BLaER1 treated with 17β-estradiol and CSF1 and Interleukin-3, amounts not matched to agents 10 nM and 100 nM (cell line): ENCODE data around the gene WDR70.
"Not testable (repeated sequence)": the region's sequence is repeated elsewhere in the genome, so short reads cannot be mapped to it uniquely, and the experiment has no call there.

ENCODE experiments used
- H3K27ac ChIP-seq, 11 experiments: shearing (Covaris generic); formaldehyde crosslinking; 2 replicates each; pipeline ENCODE4 v1.8.1; 2022
- H3K27me3 ChIP-seq, 11 experiments: shearing (Covaris generic); formaldehyde crosslinking; 2 replicates each; pipeline ENCODE4 v1.8.1; 2022
- H3K36me3 ChIP-seq, 11 experiments: shearing (Covaris generic); formaldehyde crosslinking; 2 replicates each; pipeline ENCODE4 v1.8.1; 2022
- H3K4me1 ChIP-seq, 10 experiments: shearing (Covaris generic); formaldehyde crosslinking; 2 replicates each; pipeline ENCODE4 v1.8.1; 2022
- H3K4me2 ChIP-seq, 11 experiments: shearing (Covaris generic); formaldehyde crosslinking; 2 replicates each; pipeline ENCODE4 v1.8.1; 2022
- H3K4me3 ChIP-seq, 10 experiments: shearing (Covaris generic); formaldehyde crosslinking; 2 replicates each; pipeline ENCODE4 v1.8.1; 2022
- H3K9ac ChIP-seq, 11 experiments: shearing (Covaris generic); formaldehyde crosslinking; 2 replicates each; pipeline ENCODE4 v1.8.1; 2022
- H3K9me3 ChIP-seq, 11 experiments: shearing (Covaris generic); formaldehyde crosslinking; replicated peaks in 1 of 11; 2 replicates each; pipeline ENCODE4 v1.8.1; 2022
- H4K20me1 ChIP-seq, 11 experiments: shearing (Covaris generic); formaldehyde crosslinking; 2 replicates each; pipeline ENCODE4 v1.8.1; 2022
- Cebpa-rat ChIP-seq, 11 experiments: shearing (Covaris generic); IDR thresholded peaks; 2 replicates each; pipeline ENCODE4 v1.8.1; 2022

WDR70 gene

DNA sequence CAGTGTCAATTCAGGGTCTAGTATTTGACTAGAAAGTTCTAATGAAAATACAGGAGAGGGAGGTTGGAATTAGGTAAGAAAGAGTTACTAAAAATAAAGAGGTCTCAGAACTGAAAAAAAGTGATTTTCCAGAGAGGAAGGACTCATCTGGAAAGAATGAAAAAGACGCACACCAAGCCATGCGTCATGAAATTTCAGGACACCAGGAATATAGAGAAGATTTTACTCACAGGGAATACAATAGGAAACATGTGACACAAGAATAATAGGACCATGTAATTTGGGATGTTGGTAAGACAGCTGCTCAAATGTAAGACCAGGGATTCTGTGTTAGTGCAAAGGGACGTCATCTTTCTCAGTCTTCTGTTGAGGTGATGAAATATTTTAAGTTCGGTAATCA lies 236.1 kb downstream of the WDR70 start:
- no peaks in the 10 kb centered on the region for H3K4me1 ChIP-seq
- no peak for TF ChIP-seq Cebpa-rat (IDR thresholded peaks at IDR 0.05)
- no peaks in the 10 kb centered on the region for H3K27me3 ChIP-seq
- H3K36me3 ChIP-seq, result peaks cover 0 to 31% (median 6%) of the 10 kb centered on the region in 11 experiments; a peak in 12 of 22 replicates
- no peaks in the 10 kb centered on the region for H3K9me3 ChIP-seq
- H3K27ac ChIP-seq, result no peak overlapping the region
- no peak overlapping the region for H3K4me3 ChIP-seq
- H3K9ac ChIP-seq, result no peak overlapping the region
- no peaks in the 10 kb centered on the region for H4K20me1 ChIP-seq
- no peak overlapping the region for H3K4me2 ChIP-seq

DNA sequence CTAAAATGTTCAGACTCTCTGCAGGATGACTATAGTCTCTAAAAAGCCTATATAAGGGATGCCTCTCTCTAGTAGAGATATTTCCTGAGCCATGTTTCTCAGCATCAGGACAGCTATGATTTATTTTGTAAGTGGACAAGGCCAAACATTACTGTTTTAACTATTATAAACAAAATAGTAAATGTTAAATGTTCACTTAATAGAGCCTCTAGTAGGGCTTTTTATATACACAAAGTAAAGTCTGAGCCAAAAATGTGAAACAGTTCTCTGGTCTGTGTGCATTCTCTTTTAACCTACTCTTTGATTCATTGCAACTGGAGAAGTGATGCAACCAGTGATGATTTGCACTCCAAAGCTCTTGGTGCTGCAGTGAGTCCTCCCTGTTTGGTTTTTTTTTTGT lies 240.2 kb downstream of the WDR70 start:
- TF ChIP-seq Cebpa-rat (IDR thresholded peaks at IDR 0.05), result no peak
- H3K4me2 ChIP-seq, result no peak overlapping the region
- H3K36me3 ChIP-seq, result peaks cover 0 to 30% (median 16%) of the 10 kb centered on the region in 11 experiments; a peak in 15 of 22 replicates
- H3K9ac ChIP-seq, result no peak overlapping the region
- peaks cover 0 to 11% (median 9%) of the 10 kb centered on the region in 11 experiments; a peak in 15 of 22 replicates for H3K9me3 ChIP-seq
- no peak overlapping the region for H3K27ac ChIP-seq
- no peaks in the 10 kb centered on the region for H4K20me1 ChIP-seq
- no peaks in the 10 kb centered on the region for H3K27me3 ChIP-seq
- H3K4me1 ChIP-seq, result no peaks in the 10 kb centered on the region
- no peak overlapping the region for H3K4me3 ChIP-seq

DNA sequence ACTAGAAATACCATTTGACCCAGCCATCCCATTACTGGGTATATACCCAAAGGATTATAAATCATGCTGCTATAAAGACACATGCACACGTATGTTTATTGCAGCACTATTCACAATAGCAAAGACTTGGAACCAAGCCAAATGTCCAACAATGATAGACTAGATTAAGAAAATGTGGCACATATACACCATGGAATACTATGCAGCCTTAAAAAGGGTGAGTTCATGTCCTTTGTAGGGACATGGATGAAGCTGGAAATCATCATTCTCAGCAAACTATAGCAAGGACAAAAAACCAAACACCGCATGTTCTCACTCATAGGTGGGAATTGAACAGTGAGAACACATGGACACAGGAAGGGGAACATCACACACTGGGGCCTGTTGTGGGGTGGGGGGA lies 243.2 kb downstream of the WDR70 start:
- H3K27me3 ChIP-seq, H3K9ac ChIP-seq, H3K27ac ChIP-seq, H4K20me1 ChIP-seq, H3K4me1 ChIP-seq, H3K4me3 ChIP-seq, H3K4me2 ChIP-seq: not testable (repeated sequence)
- Histone ChIP-seq H3K36me3 (peaks cover 0 to 28% (median 16%) of the 10 kb centered on the region in 11 experiments; a peak in 19 of 22 replicates), H3K9me3 (peaks cover 5 to 20% (median 15%) of the 10 kb centered on the region in 11 experiments)

DNA sequence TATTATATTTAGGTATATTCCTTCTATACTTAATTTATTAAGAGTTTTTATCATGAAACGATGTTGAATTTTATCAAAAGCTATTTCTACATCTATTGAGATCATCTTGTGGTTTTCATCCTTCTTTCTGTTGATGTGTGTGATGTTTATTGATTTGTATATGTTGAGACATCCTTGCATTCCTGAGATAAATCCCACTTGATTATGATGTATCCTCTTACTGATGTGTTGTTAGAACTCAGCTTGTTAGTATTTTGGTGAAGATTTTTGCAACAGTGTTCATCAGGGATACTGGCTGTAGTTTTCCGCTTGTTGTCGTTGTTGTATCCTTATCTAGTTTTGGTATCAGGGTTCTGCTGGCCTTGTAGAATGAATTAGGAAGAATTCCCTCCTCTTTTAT lies 247.1 kb downstream of the WDR70 start:
- TF ChIP-seq Cebpa-rat (IDR thresholded peaks at IDR 0.05), result no peak
- Histone ChIP-seq H3K4me3 (no peak overlapping the region), H3K9me3 (peaks cover 30 to 41% (median 36%) of the 10 kb centered on the region in 11 experiments), H3K36me3 (peaks cover 15 to 46% (median 34%) of the 10 kb centered on the region in 11 experiments; a peak in 21 of 22 replicates), H3K27ac (no peak overlapping the region), H4K20me1 (no peaks in the 10 kb centered on the region; a peak in 1 of 22 replicates), H3K27me3 (no peaks in the 10 kb centered on the region), H3K4me1 (no peaks in the 10 kb centered on the region), H3K9ac (no peak overlapping the region), H3K4me2 (no peak overlapping the region)

DNA sequence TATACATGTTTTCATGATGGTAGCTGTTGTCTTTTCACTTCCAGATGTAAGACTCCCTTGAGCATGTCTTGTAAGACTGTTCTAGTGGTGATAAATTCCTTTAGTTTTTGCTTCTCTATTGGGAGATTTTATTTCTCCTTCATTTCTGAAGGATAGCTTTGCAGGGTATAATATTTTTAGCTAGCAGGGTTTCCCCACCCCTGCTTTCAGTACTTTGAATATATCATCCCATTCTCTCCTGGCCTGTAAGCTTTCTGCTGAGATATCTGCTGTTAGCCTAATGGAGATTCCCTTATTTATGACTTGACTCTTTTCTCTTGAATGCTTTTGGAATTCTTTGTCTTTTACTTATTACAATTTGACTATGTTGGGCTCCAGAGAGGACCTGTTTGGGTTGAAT lies 249.8 kb downstream of the WDR70 start:
- Histone ChIP-seq H3K4me2 (no peak overlapping the region), H3K4me1 (no peaks in the 10 kb centered on the region), H3K9ac (no peak overlapping the region), H3K9me3 (peaks cover 29 to 40% (median 35%) of the 10 kb centered on the region in 11 experiments), H4K20me1 (no peaks in the 10 kb centered on the region; a peak in 1 of 22 replicates), H3K27me3 (no peaks in the 10 kb centered on the region), H3K4me3 (no peak overlapping the region), H3K27ac (no peak overlapping the region), H3K36me3 (peaks cover 15 to 54% (median 34%) of the 10 kb centered on the region in 11 experiments; a peak in 21 of 22 replicates)
- no peak for TF ChIP-seq Cebpa-rat (IDR thresholded peaks at IDR 0.05)

DNA sequence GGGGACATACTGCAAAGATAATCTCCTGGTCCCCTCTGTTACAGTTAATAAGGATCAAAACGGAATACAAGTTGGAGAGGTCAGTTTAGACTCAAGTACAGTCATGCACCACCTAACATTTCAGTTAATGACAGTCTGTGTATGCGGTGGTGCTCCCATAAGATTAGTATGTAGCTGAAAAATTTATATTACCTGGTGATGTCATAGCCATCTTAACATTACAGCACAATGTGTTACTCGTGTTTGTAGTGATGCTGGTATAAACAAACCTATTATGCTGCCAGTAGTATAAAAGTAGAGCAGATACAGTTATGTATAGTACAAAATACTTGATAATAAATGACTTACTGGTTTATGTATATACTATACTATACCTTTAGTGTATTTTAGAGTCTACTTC lies 252.8 kb downstream of the WDR70 start:
- H3K36me3 ChIP-seq, result peaks cover 15 to 47% (median 35%) of the 10 kb centered on the region in 11 experiments; a peak in 21 of 22 replicates
- peaks cover 27 to 38% (median 33%) of the 10 kb centered on the region in 11 experiments for H3K9me3 ChIP-seq
- no peak overlapping the region for H3K4me2 ChIP-seq
- H3K4me3 ChIP-seq, result no peak overlapping the region
- TF ChIP-seq Cebpa-rat (IDR thresholded peaks at IDR 0.05), result no peak
- H3K4me1 ChIP-seq, result no peaks in the 10 kb centered on the region
- H3K9ac ChIP-seq, result no peak overlapping the region
- H4K20me1 ChIP-seq, result no peaks in the 10 kb centered on the region; a peak in 1 of 22 replicates
- H3K27me3 ChIP-seq, result no peaks in the 10 kb centered on the region
- H3K27ac ChIP-seq, result no peak overlapping the region

DNA sequence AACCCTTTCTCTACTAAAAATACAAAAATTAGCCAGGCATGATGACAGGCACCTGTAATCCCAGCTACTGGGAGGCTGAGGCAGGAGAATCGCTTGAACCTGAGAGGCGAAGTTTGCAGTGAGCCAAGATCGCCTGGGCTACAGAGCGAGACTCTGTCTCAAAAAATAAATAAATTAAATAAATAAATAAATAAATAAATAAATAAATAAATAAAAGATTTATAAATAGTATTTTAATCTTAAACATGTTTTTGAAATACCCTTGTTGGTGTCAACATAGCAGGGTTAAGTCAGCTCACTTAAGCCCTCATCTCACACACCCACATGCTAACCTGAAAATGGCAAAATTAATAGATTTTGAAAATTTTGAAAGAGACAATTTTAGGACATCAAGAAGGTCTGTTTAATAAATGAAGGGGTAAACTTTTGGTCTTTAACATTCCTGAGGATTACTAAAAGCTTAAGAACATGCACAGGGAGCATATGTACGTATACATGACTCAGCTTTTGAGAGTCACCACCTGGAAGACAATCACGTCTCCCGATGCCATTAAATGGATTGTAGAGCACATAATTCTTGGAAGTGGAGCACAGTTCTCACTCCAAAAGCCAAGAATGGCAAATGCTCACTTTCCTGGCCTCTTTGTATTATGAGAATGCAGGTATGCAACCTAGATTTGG lies 258.2 kb downstream of the WDR70 start:
- Histone ChIP-seq H3K4me1 (peaks cover 0 to 5% (median 0%) of the 10 kb centered on the region in 10 experiments; a peak in 1 of 20 replicates), H3K36me3 (peaks cover 0 to 12% (median 0%) of the 10 kb centered on the region in 11 experiments; a peak in 6 of 22 replicates), H3K27me3 (no peaks in the 10 kb centered on the region), H3K9ac (no peak overlapping the region), H3K27ac (no peak overlapping the region), H3K4me3 (no peak overlapping the region), H3K9me3 (no peaks in the 10 kb centered on the region), H4K20me1 (no peaks in the 10 kb centered on the region), H3K4me2 (no peak overlapping the region)
- no peak for TF ChIP-seq Cebpa-rat (IDR thresholded peaks at IDR 0.05)

DNA sequence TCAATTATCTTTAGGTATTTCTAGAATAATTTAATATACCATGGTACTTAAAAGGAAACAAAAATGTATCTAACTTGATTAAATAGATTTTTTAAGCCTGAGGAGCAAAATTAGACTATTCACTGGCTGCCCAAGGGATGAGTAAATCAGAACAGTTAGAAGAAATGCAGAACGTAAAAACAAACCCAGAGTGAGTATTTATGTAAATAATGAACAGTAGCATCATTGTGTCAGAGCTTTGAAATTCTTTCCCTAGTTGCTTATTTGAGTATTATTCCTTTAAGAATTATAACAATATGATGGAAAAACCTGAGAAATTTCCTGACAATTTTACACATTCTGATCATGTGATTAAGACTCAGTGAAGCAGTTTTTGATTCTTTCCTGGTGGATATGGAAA lies 259.8 kb downstream of the WDR70 start:
- Histone ChIP-seq H3K4me2 (no peak overlapping the region), H3K4me1 (peaks cover 0 to 5% (median 0%) of the 10 kb centered on the region in 10 experiments; a peak in 1 of 20 replicates)

DNA sequence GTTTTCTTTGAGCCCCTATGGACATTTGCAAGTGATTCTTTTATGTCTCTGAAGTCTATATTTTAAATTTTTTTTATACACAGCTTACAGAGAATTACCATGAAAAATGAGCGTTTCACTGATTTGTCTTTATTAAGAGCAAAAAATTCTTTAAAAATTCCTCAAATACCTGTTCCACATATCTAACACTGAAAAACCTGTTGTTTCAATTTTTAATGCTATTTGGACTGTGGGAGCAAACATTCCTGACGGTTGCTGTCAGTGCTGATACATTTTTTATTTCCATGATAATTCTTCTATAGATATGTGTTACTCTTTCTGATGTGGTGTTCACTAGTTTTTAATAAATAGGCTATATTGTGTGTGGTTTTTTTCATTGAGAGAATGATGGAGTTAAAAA lies 261.0 kb downstream of the WDR70 start:
- peaks cover under 1 to 12% (median 3%) of the 10 kb centered on the region in 11 experiments; a peak in 9 of 22 replicates for H3K9me3 ChIP-seq
- H3K4me1 ChIP-seq, result peaks cover 0 to 5% (median 0%) of the 10 kb centered on the region in 10 experiments; a peak in 1 of 20 replicates
- TF ChIP-seq Cebpa-rat (IDR thresholded peaks at IDR 0.05), result no peak
- no peaks in the 10 kb centered on the region for H3K27me3 ChIP-seq
- H3K27ac ChIP-seq, result no peak overlapping the region
- H3K9ac ChIP-seq, result no peak overlapping the region
- H4K20me1 ChIP-seq, result peaks cover 0 to 3% (median 0%) of the 10 kb centered on the region in 11 experiments; a peak in 1 of 22 replicates
- peaks cover 0 to 8% (median under 1%) of the 10 kb centered on the region in 11 experiments; a peak in 5 of 22 replicates for H3K36me3 ChIP-seq
- H3K4me2 ChIP-seq, result no peak overlapping the region
- no peak overlapping the region for H3K4me3 ChIP-seq

More for the DNA sequence above, 259.8 kb downstream of the WDR70 start:
- no peak overlapping the region for H3K9ac ChIP-seq
- H4K20me1 ChIP-seq, result peaks cover 0 to 3% (median 0%) of the 10 kb centered on the region in 11 experiments; a peak in 1 of 22 replicates
- no peaks in the 10 kb centered on the region for H3K27me3 ChIP-seq
- TF ChIP-seq Cebpa-rat (IDR thresholded peaks at IDR 0.05), result no peak
- no peak overlapping the region for H3K4me3 ChIP-seq
- H3K9me3 ChIP-seq, result 0 out of 22 replicates have a peak, but pooled peaks cover 0 to 1% (median 0%) of the 10 kb centered on the region in 11 experiments
- no peak overlapping the region for H3K27ac ChIP-seq
- peaks cover 0 to 8% (median 0%) of the 10 kb centered on the region in 11 experiments; a peak in 6 of 22 replicates for H3K36me3 ChIP-seq
